Keratinocyte (primary cell): ENCODE measurements around the gene SEPHS1. TPM values are rescaled to one million over a fixed set of nuclear protein-coding genes. Genes with fewer than 3 reads are reported as not detected.

ENCODE experiments used
- DNase-seq: peaks from one replicate; pipeline ENCODE4 v3.0.0-alpha.2; 2011; ENCODE audit warnings: low read depth, missing footprints, low spot score
- FAIRE-seq: peaks from 2 replicates; lab custom pipeline; 2011; peaks lifted over from hg19 to GRCh38; lab: Jason Lieb, UNC
- H2AFZ ChIP-seq: 2 replicates; pipeline ENCODE4 v1.6.0; 2012; ENCODE audit warnings: low read length, control low read depth, inconsistent platforms; ENCODE audit not compliant: control insufficient read depth
- H3K27ac ChIP-seq: 2 replicates; pipeline ENCODE4 v1.5.1; 2011; ENCODE audit warnings: low read length; ENCODE audit not compliant: control insufficient read depth, insufficient read depth
- H3K27me3 ChIP-seq: 3 replicates; pipeline ENCODE4 v1.6.0; 2011; ENCODE audit warnings: low read length; ENCODE audit not compliant: control insufficient read depth, insufficient read depth; ENCODE audit errors: extremely low read depth
- H3K36me3 ChIP-seq, 2 experiments: 2 replicates in 1 of 2; 3 replicates in 1 of 2; pipeline ENCODE4 v1.5.1; 2011; ENCODE audit warnings: low read length in 2 of 2, mild to moderate bottlenecking in 1 of 2; ENCODE audit not compliant: control insufficient read depth in 2 of 2, insufficient read depth in 2 of 2; ENCODE audit errors: extremely low read depth in 1 of 2
- H3K4me1 ChIP-seq: 3 replicates; pipeline ENCODE4 v1.5.1; 2011; ENCODE audit warnings: low read length; ENCODE audit not compliant: control insufficient read depth, insufficient read depth; ENCODE audit errors: extremely low read depth
- H3K4me2 ChIP-seq: 3 replicates; pipeline ENCODE4 v1.6.0; 2011; ENCODE audit warnings: low read depth, low read length; ENCODE audit not compliant: control insufficient read depth, insufficient read depth; ENCODE audit errors: extremely low read depth
- H3K4me3 ChIP-seq, 3 experiments: fragments of 200-600 bp in 1 of 3; sonication (generic) in 1 of 3; 2 replicates in 2 of 3; 3 replicates in 1 of 3; pipeline ENCODE4 v1.5.1; 2011 to 2016; ENCODE audit warnings: low read length in 3 of 3, mild to moderate bottlenecking in 3 of 3, control low read depth in 2 of 3, inconsistent platforms in 1 of 3, low read depth in 1 of 3, mixed read lengths in 1 of 3, mixed run types in 1 of 3, moderate library complexity in 1 of 3; ENCODE audit not compliant: control insufficient read depth in 2 of 3, insufficient read depth in 2 of 3; ENCODE audit errors: extremely low read depth in 1 of 3
- H3K79me2 ChIP-seq: 2 replicates; pipeline ENCODE4 v1.6.0; 2012; ENCODE audit warnings: low read length; ENCODE audit not compliant: control insufficient read depth, insufficient read depth
- H3K9ac ChIP-seq: 3 replicates; pipeline ENCODE4 v1.6.0; 2011; ENCODE audit warnings: low read length; ENCODE audit not compliant: control insufficient read depth, insufficient read depth; ENCODE audit errors: extremely low read depth
- H3K9me1 ChIP-seq: 3 replicates; pipeline ENCODE4 v1.6.0; 2011; ENCODE audit warnings: low read length; ENCODE audit not compliant: control insufficient read depth, insufficient read depth; ENCODE audit errors: extremely low read depth
- H3K9me3 ChIP-seq: 2 replicates; pipeline ENCODE4 v1.5.1; 2012; ENCODE audit warnings: low read depth, low read length; ENCODE audit not compliant: control insufficient read depth
- H4K20me1 ChIP-seq: 3 replicates; pipeline ENCODE4 v1.6.0; 2011; ENCODE audit warnings: low read length; ENCODE audit not compliant: control insufficient read depth, insufficient read depth; ENCODE audit errors: extremely low read depth
- EZH2 ChIP-seq: IDR thresholded peaks from one replicate; pipeline ENCODE4 v1.6.1; 2012; ENCODE audit warnings: inconsistent platforms, mild to moderate bottlenecking, low read length, moderate library complexity
- dilution Hi-C: fragments of 300-500 bp; cut with MboI; formaldehyde crosslinking; loops from one replicate; pipeline ENCODE4 v1.7.0; 2020; ENCODE audit warnings: low sequenced_read_pairs; ENCODE audit not compliant: extremely low pct_ligation_motif_present
- polyA plus RNA-seq, 5 experiments: library from polyadenylated mRNA; depleted of rRNA in 3 of 5; stranded (reverse) in 3 of 5; stranded (forward) in 1 of 5; unstranded in 1 of 5; fragments of >200 nt; gene quantifications; 1 replicate in 1 of 5; 2 replicates in 3 of 5; 3 replicates in 1 of 5; pipeline versions ENCODE4 v1.2.1 to v1.2.3, GENCODE V29; 2011 to 2012; ENCODE audit warnings: missing spikeins in 2 of 5, low read depth in 1 of 5, low replicate concordance in 1 of 5
- TF ChIP-seq, protein P1 (sequence below), 3 experiments: IDR thresholded peaks in 1 of 3; conservative IDR thresholded peaks in 1 of 3; optimal IDR thresholded peaks in 1 of 3; 2 replicates in 2 of 3; 3 replicates in 1 of 3; pipeline versions ENCODE3 to v1.5.1; 2011; ENCODE audit warnings: low read length in 3 of 3, mild to moderate bottlenecking in 3 of 3, moderate library complexity in 2 of 3, control low read depth in 1 of 3, inconsistent platforms in 1 of 3; ENCODE audit not compliant: insufficient read depth in 2 of 3; ENCODE audit errors: extremely low read depth in 1 of 3

Gene SEPHS1
- polyA plus RNA-seq, 1 donor (not counting 4 experiments of a cell fraction or from before 2014, with no cell fraction given), result 65.4 TPM

DNA sequence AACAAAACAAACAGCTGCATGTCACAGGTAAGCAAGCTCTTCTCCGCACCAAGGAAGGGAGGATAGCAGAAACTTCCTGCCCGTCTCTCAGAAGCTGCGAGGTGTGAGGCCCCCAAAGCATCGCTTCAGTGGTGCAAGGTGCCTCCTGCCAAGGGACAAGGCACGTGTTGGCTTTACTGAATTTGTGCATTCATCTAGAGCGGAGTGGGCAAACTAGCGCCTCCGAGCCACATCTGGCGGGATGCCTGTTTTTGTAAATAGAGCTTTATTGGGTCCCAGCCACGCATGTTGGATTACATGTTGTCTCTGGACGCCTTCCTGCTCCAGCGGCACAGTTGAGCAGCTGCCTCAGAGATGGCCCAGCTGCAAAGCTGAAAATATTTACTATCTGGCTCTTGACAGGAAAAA, 75.9 kb downstream of the SEPHS1 start:
- no peak overlapping the region for H2AFZ ChIP-seq
- no peak overlapping the region for H3K4me2 ChIP-seq
- no peak for FAIRE-seq

DNA sequence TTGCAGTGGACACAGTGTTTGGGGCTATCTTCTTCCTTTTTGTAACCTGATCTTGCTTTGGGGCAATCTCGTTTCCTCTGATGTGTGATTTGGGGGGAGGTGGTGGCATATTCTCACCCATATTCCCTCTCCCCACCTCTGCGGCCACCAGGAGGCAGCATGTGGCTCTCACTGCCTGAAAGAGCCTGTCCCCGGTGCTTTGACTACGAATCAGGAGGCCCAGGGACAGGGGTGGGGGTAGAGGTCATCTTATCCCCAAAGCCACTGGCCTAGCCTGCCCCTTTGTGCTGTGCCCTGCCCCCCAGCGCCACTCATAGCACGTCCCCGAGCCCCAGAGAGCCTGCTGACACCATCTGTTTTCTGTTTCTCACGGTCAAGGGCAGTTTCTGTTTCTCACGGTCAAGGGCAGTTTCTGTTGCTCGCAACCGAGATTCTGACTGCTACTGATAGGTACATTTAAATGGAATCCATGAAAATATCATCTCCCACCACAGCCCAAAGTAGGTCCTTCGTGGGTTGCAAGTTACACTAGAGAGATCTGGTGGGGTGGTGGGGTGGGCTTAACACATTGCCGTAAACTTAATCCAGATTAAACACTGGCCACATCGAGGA, 76.4 kb downstream of the SEPHS1 start:
- no peak for TF ChIP-seq EZH2
- TF ChIP-seq, protein P1, sequence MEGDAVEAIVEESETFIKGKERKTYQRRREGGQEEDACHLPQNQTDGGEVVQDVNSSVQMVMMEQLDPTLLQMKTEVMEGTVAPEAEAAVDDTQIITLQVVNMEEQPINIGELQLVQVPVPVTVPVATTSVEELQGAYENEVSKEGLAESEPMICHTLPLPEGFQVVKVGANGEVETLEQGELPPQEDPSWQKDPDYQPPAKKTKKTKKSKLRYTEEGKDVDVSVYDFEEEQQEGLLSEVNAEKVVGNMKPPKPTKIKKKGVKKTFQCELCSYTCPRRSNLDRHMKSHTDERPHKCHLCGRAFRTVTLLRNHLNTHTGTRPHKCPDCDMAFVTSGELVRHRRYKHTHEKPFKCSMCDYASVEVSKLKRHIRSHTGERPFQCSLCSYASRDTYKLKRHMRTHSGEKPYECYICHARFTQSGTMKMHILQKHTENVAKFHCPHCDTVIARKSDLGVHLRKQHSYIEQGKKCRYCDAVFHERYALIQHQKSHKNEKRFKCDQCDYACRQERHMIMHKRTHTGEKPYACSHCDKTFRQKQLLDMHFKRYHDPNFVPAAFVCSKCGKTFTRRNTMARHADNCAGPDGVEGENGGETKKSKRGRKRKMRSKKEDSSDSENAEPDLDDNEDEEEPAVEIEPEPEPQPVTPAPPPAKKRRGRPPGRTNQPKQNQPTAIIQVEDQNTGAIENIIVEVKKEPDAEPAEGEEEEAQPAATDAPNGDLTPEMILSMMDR (optimal IDR thresholded peaks at IDR 0.05 in 1 of 3, IDR thresholded peaks at IDR 0.05 in 1 of 3, conservative IDR thresholded peaks at IDR 0.05 in 1 of 3; ENCODE audit: extremely low read depth in 1 of 3, insufficient read depth in 2 of 3, low read length in 3 of 3), result peak; percentile 37 to 60 (median 48)
- Histone ChIP-seq H3K4me1 (no peaks in the 10 kb centered on the region), H2AFZ (no peak overlapping the region), H3K9ac (no peak overlapping the region), H4K20me1 (no peaks in the 10 kb centered on the region), H3K27ac (no peak overlapping the region), H3K79me2 (no peaks in the 10 kb centered on the region), H3K27me3 (no peaks in the 10 kb centered on the region), H3K9me3 (no peaks in the 10 kb centered on the region), H3K9me1 (no peaks in the 10 kb centered on the region), H3K4me2 (no peak overlapping the region), H3K36me3 (no peaks in the 10 kb centered on the region), H3K4me3 (no peak overlapping the region)
- no peak for FAIRE-seq
- no peak for DNase-seq
- dilution Hi-C loops, result no loop called here

More for the DNA sequence above, 75.9 kb downstream of the SEPHS1 start:
- Histone ChIP-seq H3K27ac (no peak overlapping the region), H3K27me3 (no peaks in the 10 kb centered on the region), H4K20me1 (no peaks in the 10 kb centered on the region), H3K79me2 (no peaks in the 10 kb centered on the region), H3K4me3 (no peak overlapping the region), H3K9ac (no peak overlapping the region), H3K36me3 (no peaks in the 10 kb centered on the region), H3K4me1 (no peaks in the 10 kb centered on the region), H3K9me1 (no peaks in the 10 kb centered on the region), H3K9me3 (no peaks in the 10 kb centered on the region)
- TF ChIP-seq EZH2, result no peak
- TF ChIP-seq, protein P1 (optimal IDR thresholded peaks at IDR 0.05 in 1 of 3, IDR thresholded peaks at IDR 0.05 in 1 of 3, conservative IDR thresholded peaks at IDR 0.05 in 1 of 3; ENCODE audit: extremely low read depth in 1 of 3, insufficient read depth in 2 of 3, low read length in 3 of 3), result no peak
- dilution Hi-C loops, result no loop called here
- no peak for DNase-seq
